H9 (cell line): ENCODE measurements around the gene ZNHIT2. TPM values are rescaled to one million over a fixed set of nuclear protein-coding genes. Genes with fewer than 3 reads are reported as not detected.

Source experiments
- DNase-seq: peaks from one replicate; pipeline ENCODE4 v3.0.0-alpha.2; 2017
- H2AFZ ChIP-seq: one replicate; pipeline ENCODE4 v1.6.1; 2013; ENCODE audit warnings: mild to moderate bottlenecking, low read length, control low read depth, moderate library complexity
- H2AK5ac ChIP-seq: 2 replicates; pipeline ENCODE4 v1.6.1; 2013; ENCODE audit warnings: low read length, control low read depth, mixed read lengths; ENCODE audit not compliant: insufficient read length
- H2BK120ac ChIP-seq: one replicate; pipeline ENCODE4 v1.6.1; 2013; ENCODE audit warnings: low read depth, mild to moderate bottlenecking, low read length, control low read depth, inconsistent platforms; ENCODE audit not compliant: poor library complexity, severe bottlenecking
- H2BK12ac ChIP-seq: 2 replicates; pipeline ENCODE4 v1.6.1; 2013; ENCODE audit warnings: low read length, control low read depth, mixed read lengths, low read depth; ENCODE audit not compliant: insufficient read length
- H2BK15ac ChIP-seq: 2 replicates; pipeline ENCODE4 v1.6.1; 2013; ENCODE audit warnings: low read depth, low read length, control low read depth
- H2BK20ac ChIP-seq: one replicate; pipeline ENCODE4 v1.6.1; 2013; ENCODE audit warnings: low read depth, mild to moderate bottlenecking, low read length, control low read depth, inconsistent platforms; ENCODE audit not compliant: poor library complexity, severe bottlenecking
- H2BK5ac ChIP-seq: 2 replicates; pipeline ENCODE4 v1.6.1; 2013; ENCODE audit warnings: low read length, control low read depth, mixed read lengths; ENCODE audit not compliant: insufficient read length
- H3K14ac ChIP-seq: 2 replicates; pipeline ENCODE4 v1.6.1; 2013; ENCODE audit warnings: low read length, control low read depth; ENCODE audit not compliant: insufficient read depth
- H3K18ac ChIP-seq: 2 replicates; pipeline ENCODE4 v1.6.1; 2013; ENCODE audit warnings: low read depth, mild to moderate bottlenecking, mixed read lengths, low read length, control low read depth; ENCODE audit not compliant: insufficient read length
- H3K23ac ChIP-seq: 2 replicates; pipeline ENCODE4 v1.6.1; 2013; ENCODE audit warnings: low read length, control low read depth, mixed read lengths, low read depth; ENCODE audit not compliant: insufficient read length
- H3K23me2 ChIP-seq: 2 replicates; pipeline ENCODE4 v1.6.1; 2013; ENCODE audit warnings: low read depth, mild to moderate bottlenecking, mixed read lengths, low read length, control low read depth; ENCODE audit not compliant: insufficient read length, poor library complexity, severe bottlenecking
- H3K27ac ChIP-seq: 2 replicates; pipeline ENCODE4 v1.5.1; 2013; ENCODE audit warnings: low read length, control low read depth, mixed read lengths, low read depth; ENCODE audit not compliant: insufficient read length
- H3K27me3 ChIP-seq: 2 replicates; pipeline ENCODE4 v1.6.1; 2013; ENCODE audit warnings: low read length, control low read depth, inconsistent platforms; ENCODE audit not compliant: insufficient read depth
- H3K4ac ChIP-seq: 2 replicates; pipeline ENCODE4 v1.6.1; 2013; ENCODE audit warnings: low read depth, mild to moderate bottlenecking, control low read depth, inconsistent platforms, low read length, moderate library complexity
- H3K4me1 ChIP-seq: 2 replicates; pipeline ENCODE4 v1.6.1; 2013; ENCODE audit warnings: low read length, control low read depth, inconsistent platforms; ENCODE audit not compliant: insufficient read depth
- H3K4me2 ChIP-seq: 2 replicates; pipeline ENCODE4 v1.6.1; 2013; ENCODE audit warnings: low read length, control low read depth, mixed read lengths; ENCODE audit not compliant: insufficient read length, insufficient read depth
- H3K56ac ChIP-seq: 2 replicates; pipeline ENCODE4 v1.6.1; 2013; ENCODE audit warnings: low read depth, mild to moderate bottlenecking, mixed read lengths, low read length, control low read depth; ENCODE audit not compliant: insufficient read length
- H3K79me1 ChIP-seq: 2 replicates; pipeline ENCODE4 v1.6.1; 2013; ENCODE audit warnings: low read depth, mild to moderate bottlenecking, moderate library complexity, low read length, control low read depth, inconsistent platforms; ENCODE audit not compliant: insufficient read depth, poor library complexity, severe bottlenecking
- H3K79me2 ChIP-seq: 2 replicates; pipeline ENCODE4 v1.6.1; 2013; ENCODE audit warnings: low read length, control low read depth, inconsistent platforms; ENCODE audit not compliant: insufficient read depth
- H3K9ac ChIP-seq: 2 replicates; pipeline ENCODE4 v1.6.1; 2013; ENCODE audit warnings: low read length, control low read depth, mixed read lengths; ENCODE audit not compliant: insufficient read length; ENCODE audit errors: extremely low read depth
- H3K9me3 ChIP-seq: one replicate; pipeline ENCODE4 v1.6.1; 2013; ENCODE audit warnings: low read depth, low read length, inconsistent platforms; ENCODE audit not compliant: control insufficient read depth
- H3T11ph ChIP-seq: one replicate; pipeline ENCODE4 v1.6.1; 2013; ENCODE audit warnings: mild to moderate bottlenecking, low read length, control low read depth, inconsistent platforms
- H4K20me1 ChIP-seq: one replicate; pipeline ENCODE4 v1.6.1; 2013; ENCODE audit not compliant: control insufficient read depth, insufficient read length, insufficient read depth
- H4K5ac ChIP-seq: 2 replicates; pipeline ENCODE4 v1.6.1; 2013; ENCODE audit warnings: low read depth, mild to moderate bottlenecking, mixed read lengths, low read length, control low read depth; ENCODE audit not compliant: insufficient read length
- H4K8ac ChIP-seq: replicated peaks from 2 replicates; pipeline ENCODE4 v1.6.1; 2013; ENCODE audit warnings: low read length, control low read depth, mixed read lengths, low read depth; ENCODE audit not compliant: insufficient read length
- H4K91ac ChIP-seq: 2 replicates; pipeline ENCODE4 v1.6.1; 2013; ENCODE audit warnings: low read depth, mild to moderate bottlenecking, moderate library complexity, mixed read lengths, low read length, control low read depth; ENCODE audit not compliant: insufficient read length
- H3K27ac Mint-ChIP-seq, 3 experiments: 2 replicates in 2 of 3; 3 replicates in 1 of 3; pipeline ENCODE4 v1.8.0; 2020 to 2021; ENCODE audit warnings: mixed read lengths in 3 of 3, mild to moderate bottlenecking in 1 of 3, moderate library complexity in 1 of 3
- H3K27me3 Mint-ChIP-seq: 2 replicates; pipeline ENCODE4 v1.8.0; 2021; ENCODE audit warnings: low read depth, mild to moderate bottlenecking, moderate library complexity, mixed read lengths
- H3K36me3 Mint-ChIP-seq, 3 experiments: 2 replicates in 2 of 3; 3 replicates in 1 of 3; pipeline ENCODE4 v1.8.0; 2020 to 2021; ENCODE audit warnings: low read depth in 3 of 3, mixed read lengths in 3 of 3; ENCODE audit not compliant: insufficient read depth in 1 of 3
- H3K4me1 Mint-ChIP-seq, 2 experiments: 2 replicates each; pipeline ENCODE4 v1.8.0; 2020; ENCODE audit warnings: mixed read lengths in 2 of 2
- H3K4me3 Mint-ChIP-seq, 2 experiments: 2 replicates in 1 of 2; 3 replicates in 1 of 2; pipeline ENCODE4 v1.8.0; 2020 to 2021; ENCODE audit warnings: mild to moderate bottlenecking in 2 of 2, mixed read lengths in 2 of 2, moderate library complexity in 1 of 2
- H3K9me3 Mint-ChIP-seq, 2 experiments: 2 replicates in 1 of 2; 3 replicates in 1 of 2; pipeline ENCODE4 v1.8.0; 2020; ENCODE audit warnings: mild to moderate bottlenecking in 2 of 2, mixed read lengths in 2 of 2, moderate library complexity in 1 of 2
- WGBS: extraction: QIAGEN DNeasy Blood & Tissue Kit; methylation state at CpG from one replicate; pipeline ENCODE4 v1.1.7; 2013; ENCODE audit warnings: missing lambda C conversion rate, low lambda C conversion rate, mixed read lengths; ENCODE audit not compliant: insufficient read length; ENCODE audit errors: extremely low coverage; 5-methylcytosine and 5-hydroxymethylcytosine counted together
- total RNA-seq: library from RNA; stranded (reverse); gene quantifications from 2 replicates; pipeline ENCODE4 v1.2.1, GENCODE V29; 2021
- TF ChIP-seq, protein P1 (sequence below): fragments of 200-600 bp; sonication (generic); conservative IDR thresholded peaks from 3 replicates; pipeline ENCODE4 v1.8.0; 2021; ENCODE audit warnings: antibody characterized with exemption, mild to moderate bottlenecking

ZNHIT2 gene
- total RNA-seq, 1 experiment from 2014 or later, result 18.3 TPM

- Histone ChIP-seq H3K23me2 (peaks cover 7% of the 10 kb centered on the region), H2BK5ac (peak within 1 kb of the TSS; percentile 21), H4K5ac (peak within 1 kb of the TSS; percentile 54), H3K4ac (no peak within 1 kb of the TSS; the same call in 1 of the 2 replicates), H4K8ac (no peak within 1 kb of the TSS), H4K91ac (no peak within 1 kb of the TSS), H3K79me2 (peaks cover 9% of the 10 kb centered on the region; the same call in 1 of the 2 replicates), H2BK12ac (no peak within 1 kb of the TSS), H3K9me3 (no peaks in the 10 kb centered on the region), H3K56ac (peak within 1 kb of the TSS; percentile 23), H3K18ac (peak within 1 kb of the TSS; percentile 87), H3T11ph (no peak within 1 kb of the TSS), H3K9ac (peak within 1 kb of the TSS; percentile 96), H3K27me3 (no peaks in the 10 kb centered on the region), H2BK20ac (no peak within 1 kb of the TSS), H4K20me1 (no peaks in the 10 kb centered on the region), H3K27ac (peak within 1 kb of the TSS; percentile 70), H2BK15ac (no peak within 1 kb of the TSS), H2AFZ (peak within 1 kb of the TSS; percentile 74), H3K79me1 (peaks cover 5% of the 10 kb centered on the region), H2BK120ac (no peak within 1 kb of the TSS), H3K14ac (peak within 1 kb of the TSS; percentile 94), H2AK5ac (no peak within 1 kb of the TSS), H3K4me1 (no peaks in the 10 kb centered on the region), H3K4me2 (peak within 1 kb of the TSS; percentile 81), H3K23ac (no peak within 1 kb of the TSS)
- no peaks in the 10 kb centered on the region for H3K27me3 Mint-ChIP-seq
- TF ChIP-seq, protein P1, sequence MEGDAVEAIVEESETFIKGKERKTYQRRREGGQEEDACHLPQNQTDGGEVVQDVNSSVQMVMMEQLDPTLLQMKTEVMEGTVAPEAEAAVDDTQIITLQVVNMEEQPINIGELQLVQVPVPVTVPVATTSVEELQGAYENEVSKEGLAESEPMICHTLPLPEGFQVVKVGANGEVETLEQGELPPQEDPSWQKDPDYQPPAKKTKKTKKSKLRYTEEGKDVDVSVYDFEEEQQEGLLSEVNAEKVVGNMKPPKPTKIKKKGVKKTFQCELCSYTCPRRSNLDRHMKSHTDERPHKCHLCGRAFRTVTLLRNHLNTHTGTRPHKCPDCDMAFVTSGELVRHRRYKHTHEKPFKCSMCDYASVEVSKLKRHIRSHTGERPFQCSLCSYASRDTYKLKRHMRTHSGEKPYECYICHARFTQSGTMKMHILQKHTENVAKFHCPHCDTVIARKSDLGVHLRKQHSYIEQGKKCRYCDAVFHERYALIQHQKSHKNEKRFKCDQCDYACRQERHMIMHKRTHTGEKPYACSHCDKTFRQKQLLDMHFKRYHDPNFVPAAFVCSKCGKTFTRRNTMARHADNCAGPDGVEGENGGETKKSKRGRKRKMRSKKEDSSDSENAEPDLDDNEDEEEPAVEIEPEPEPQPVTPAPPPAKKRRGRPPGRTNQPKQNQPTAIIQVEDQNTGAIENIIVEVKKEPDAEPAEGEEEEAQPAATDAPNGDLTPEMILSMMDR, result no peak
- H3K4me3 Mint-ChIP-seq, result peak within 1 kb of the TSS; percentile 100
- peak within 1 kb of the TSS; percentile 99 to 100 (median 100) for H3K27ac Mint-ChIP-seq
- H3K9me3 Mint-ChIP-seq, result no peaks in the 10 kb centered on the region
- peak; percentile 98 for DNase-seq
- H3K36me3 Mint-ChIP-seq, result peaks cover 38 to 73% (median 68%) of the 10 kb centered on the region in 3 experiments
- no CpG with 5 or more reads among the region's 64 CpGs for WGBS
- H3K4me1 Mint-ChIP-seq, result peaks cover 6 to 17% of the 10 kb centered on the region in 2 experiments
Measured at GRCh38 chr11:65121865-65122696, 4.6 kb upstream of the ZNHIT2 start, which contains the start of the genes FAU and MRPL49. Gene FAU (minus strand): TSS chr11:65122134. CDS start chr11:65121813, 321 bp downstream. Gene MRPL49 (plus strand): TSS chr11:65122321. CDS start chr11:65122347, 26 bp downstream.
